Measurements from ENCODE around the gene PUS7. TPM values are rescaled to one million over a fixed set of nuclear protein-coding genes. Genes with fewer than 3 reads are reported as not detected.

Gene PUS7
- total RNA-seq, 1 experiment from 2014 or later: 39.0 TPM

- peak; percentile 38 to 78 (median 69); a peak in 5 of 6 replicates for TF ChIP-seq CTCF (IDR thresholded peaks at IDR 0.05 in 2 of 3, conservative IDR thresholded peaks at IDR 0.05 in 1 of 3; ENCODE audit: borderline replicate concordance in 1 of 3, insufficient read depth in 1 of 3, low read depth in 2 of 3, low read length in 2 of 3)
- TF ChIP-seq EZH2phosphoT487 (IDR thresholded peaks at IDR 0.05; ENCODE audit: borderline replicate concordance): no peak
- peak; percentile 60 for TF ChIP-seq CBX3 (IDR thresholded peaks at IDR 0.05; ENCODE audit: low read depth)
- TF ChIP-seq TCF7L2 (IDR thresholded peaks at IDR 0.05; ENCODE audit: borderline replicate concordance, extremely low read depth, insufficient read depth, insufficient read length): no peak
- TF ChIP-seq ZBTB33 (IDR thresholded peaks at IDR 0.05; ENCODE audit: extremely low read depth, insufficient replicate concordance, low read length): peak; percentile 10
- TF ChIP-seq RAD21 (IDR thresholded peaks at IDR 0.05; ENCODE audit: low read depth): no peak
- TF ChIP-seq EZH2 (IDR thresholded peaks at IDR 0.05): no peak
- TF ChIP-seq MAX (IDR thresholded peaks at IDR 0.05): peak; percentile 60
- TF ChIP-seq CEBPB (IDR thresholded peaks at IDR 0.05; ENCODE audit: low read depth): no peak
- no peak for TF ChIP-seq ZNF274 (IDR thresholded peaks at IDR 0.05; ENCODE audit: low read depth, low read length)
- TF ChIP-seq ELF1 (IDR thresholded peaks at IDR 0.05; ENCODE audit: borderline replicate concordance, low read depth): no peak; the same call in 1 of the 2 replicates
- peak; percentile 85 for TF ChIP-seq ZFX (IDR thresholded peaks at IDR 0.05)
- TF ChIP-seq POLR2A (IDR thresholded peaks at IDR 0.05; ENCODE audit: borderline replicate concordance, extremely low read depth, insufficient read depth, insufficient read length): peak; percentile 95
- TF ChIP-seq POLR2AphosphoS5 (IDR thresholded peaks at IDR 0.05; ENCODE audit: low read depth, low read length): peak; percentile 99
- peak; percentile 91 for TF ChIP-seq SIN3A (IDR thresholded peaks at IDR 0.05; ENCODE audit: low read depth)
- no peak for TF ChIP-seq FOSL1 (IDR thresholded peaks at IDR 0.05; ENCODE audit: low read depth)
These were observed 10.0 kb upstream of the PUS7 start, which contains the start of gene RINT1 (continued) for GRCh38 chr7:105531792-105532671.

Measured in HCT116 (cell line).